HCT116 (cell line): ENCODE data around the gene OR1N1. TPM values are rescaled to one million over a fixed set of nuclear protein-coding genes. Genes with fewer than 3 reads are reported as not detected.

Experiments
- ATAC-seq: fragments of 200-7000 bp; cut with Tn5 transposase; 2 replicates; pipeline ENCODE4 v1.9.1; 2020; ENCODE audit warnings: mild to moderate bottlenecking, moderate library complexity
- BruUV-seq: library from RNA; stranded (reverse); fragments of 400-500 nt; replicated peaks from 2 replicates; lab custom pipeline; 2021; lab: Mats Ljungman, UMichigan
- CTCF ChIA-PET: fragments of 300-600 bp; sonication (Branson Sonifier 250); formaldehyde crosslinking; loops from one replicate; lab custom pipeline; 2021; ENCODE audit warnings: antibody characterized with exemption; lab: Charles Lee
- POLR2A ChIA-PET: fragments of 300-600, 350-600 bp; sonication (Branson Sonifier 250); formaldehyde crosslinking; loops from one replicate; lab custom pipeline; 2021; ENCODE audit warnings: antibody characterized with exemption; lab: Charles Lee
- RAD21 ChIA-PET, 2 experiments: fragments of 300-600 bp; sonication (Branson Sonifier 250); formaldehyde crosslinking; loops; one replicate each; lab custom pipeline; 2023; ENCODE audit warnings: low total read pairs in 2 of 2; ENCODE audit not compliant: uncharacterized antibody in 2 of 2, unreplicated experiment in 2 of 2, low non-redundant PET in 1 of 2; lab: Charles Lee
- DNase-seq: peaks from one replicate; pipeline ENCODE4 v3.0.0-alpha.2; 2010; ENCODE audit warnings: low read depth, low spot score
- H2AFZ ChIP-seq: fragments of 200-600 bp; shearing (Covaris generic), sonication (generic); 2 replicates; pipeline ENCODE4 v1.6.1; 2017; ENCODE audit warnings: low read depth, mixed run types, mixed read lengths, antibody characterized with exemption, low read length; ENCODE audit not compliant: poor library complexity, severe bottlenecking
- H3K27ac ChIP-seq: 2 replicates; pipeline ENCODE4 v1.5.1; 2012; ENCODE audit warnings: low read depth, low read length
- H3K27me3 ChIP-seq: fragments of 200-600 bp; sonication (generic); 2 replicates; pipeline ENCODE4 v1.6.1; 2016; ENCODE audit warnings: mixed run types, low read length, mixed read lengths; ENCODE audit not compliant: insufficient read depth
- H3K36me3 ChIP-seq, 2 experiments: fragments of 200-500 bp in 1 of 2; fragments of 200-600 bp in 1 of 2; sonication (Bioruptor generic) in 1 of 2; sonication (generic) in 1 of 2; 2 replicates each; pipeline versions ENCODE4 v1.5.1 to v1.6.1; 2014 to 2016; ENCODE audit warnings: low read length in 2 of 2, inconsistent platforms in 1 of 2, mixed read lengths in 1 of 2, mixed run types in 1 of 2; ENCODE audit not compliant: insufficient read depth in 2 of 2, control insufficient read depth in 1 of 2
- H3K4me1 ChIP-seq, 2 experiments: fragments of 200-600 bp in 1 of 2; sonication (generic) in 1 of 2; 2 replicates each; pipeline versions ENCODE4 v1.5.1 to v1.6.1; 2012 to 2017; ENCODE audit warnings: low read length in 2 of 2, inconsistent platforms in 1 of 2, mild to moderate bottlenecking in 1 of 2, mixed read lengths in 1 of 2, mixed run types in 1 of 2, moderate library complexity in 1 of 2; ENCODE audit not compliant: insufficient read depth in 2 of 2, control insufficient read depth in 1 of 2
- H3K4me2 ChIP-seq: fragments of 200-600 bp; sonication (generic); 2 replicates; pipeline ENCODE4 v1.6.1; 2017; ENCODE audit warnings: mixed run types, low read length, mixed read lengths
- H3K4me3 ChIP-seq, 2 experiments: fragments of 200-600 bp in 1 of 2; sonication (generic) in 1 of 2; replicated peaks in 1 of 2; 2 replicates each; pipeline ENCODE4 v1.5.1; 2011 to 2016; ENCODE audit warnings: low read length in 2 of 2, control low read depth in 1 of 2, low read depth in 1 of 2, mild to moderate bottlenecking in 1 of 2, mixed read lengths in 1 of 2, mixed run types in 1 of 2
- H3K79me2 ChIP-seq: fragments of 200-600 bp; sonication (generic); 2 replicates; pipeline ENCODE4 v1.6.1; 2017; ENCODE audit warnings: mild to moderate bottlenecking, mixed run types, low read length, moderate library complexity, mixed read lengths; ENCODE audit not compliant: insufficient read depth
- H3K9ac ChIP-seq: fragments of 200-600 bp; sonication (generic); 2 replicates; pipeline ENCODE4 v1.6.1; 2016; ENCODE audit warnings: low read length, mixed read lengths
- H3K9me2 ChIP-seq: fragments of 200-600 bp; sonication (generic), shearing (Covaris generic); 2 replicates; pipeline ENCODE4 v1.6.1; 2017; ENCODE audit warnings: mixed run types, mild to moderate bottlenecking, moderate library complexity; ENCODE audit not compliant: insufficient read depth
- H3K9me3 ChIP-seq, 2 experiments: fragments of 200-500 bp in 1 of 2; fragments of 200-600 bp in 1 of 2; sonication (Bioruptor generic) in 1 of 2; sonication (generic) in 1 of 2; 2 replicates each; pipeline ENCODE4 v1.6.1; 2014 to 2017; ENCODE audit warnings: low read length in 2 of 2, mixed read lengths in 2 of 2, inconsistent platforms in 1 of 2, low read depth in 1 of 2, mild to moderate bottlenecking in 1 of 2, mixed run types in 1 of 2, moderate library complexity in 1 of 2; ENCODE audit not compliant: control insufficient read depth in 1 of 2, insufficient read depth in 1 of 2
- H4K20me1 ChIP-seq: fragments of 200-600 bp; sonication (generic), shearing (Covaris generic); 2 replicates; pipeline ENCODE4 v1.6.1; 2017; ENCODE audit warnings: mixed run types, mild to moderate bottlenecking, moderate library complexity; ENCODE audit not compliant: insufficient read depth
- ATF3 ChIP-seq: IDR thresholded peaks from 2 replicates; pipeline ENCODE4 v1.6.1; 2012
- CTCF ChIP-seq, 3 experiments: fragments of 200-600 bp in 1 of 3; sonication (generic) in 1 of 3; IDR thresholded peaks in 2 of 3; conservative IDR thresholded peaks in 1 of 3; 2 replicates each; pipeline ENCODE4 v1.5.1; 2012 to 2017; ENCODE audit warnings: low read depth in 2 of 3, low read length in 2 of 3, antibody characterized with exemption in 1 of 3, borderline replicate concordance in 1 of 3, control low read depth in 1 of 3, mild to moderate bottlenecking in 1 of 3, mixed read lengths in 1 of 3, mixed run types in 1 of 3, moderate library complexity in 1 of 3; ENCODE audit not compliant: insufficient read depth in 1 of 3
- EGR1 ChIP-seq: IDR thresholded peaks from 2 replicates; pipeline ENCODE4 v1.6.1; 2012; ENCODE audit warnings: low read depth
- EZH2phosphoT487 ChIP-seq: fragments of 200-600 bp; IDR thresholded peaks from 2 replicates; pipeline ENCODE4 v1.6.1; 2018; ENCODE audit warnings: antibody characterized with exemption, borderline replicate concordance
- MAX ChIP-seq: IDR thresholded peaks from 2 replicates; pipeline ENCODE4 v1.6.1; 2012
- POLR2A ChIP-seq: IDR thresholded peaks from 2 replicates; pipeline ENCODE4 v1.7.0; 2011; ENCODE audit warnings: borderline replicate concordance; ENCODE audit not compliant: insufficient read depth, insufficient read length; ENCODE audit errors: extremely low read depth
- POLR2AphosphoS5 ChIP-seq: IDR thresholded peaks from 2 replicates; pipeline ENCODE4 v1.6.1; 2011; ENCODE audit warnings: mild to moderate bottlenecking, low read depth, low read length, moderate library complexity
- RAD21 ChIP-seq: IDR thresholded peaks from 2 replicates; pipeline ENCODE4 v1.6.1; 2012; ENCODE audit warnings: low read depth, mild to moderate bottlenecking
- REST ChIP-seq: IDR thresholded peaks from 2 replicates; pipeline ENCODE4 v1.6.1; 2012; ENCODE audit warnings: low read depth
- SIN3A ChIP-seq: IDR thresholded peaks from 2 replicates; pipeline ENCODE4 v1.6.1; 2012; ENCODE audit warnings: low read depth
- ZNF274 ChIP-seq: fragments of 200-500 bp; sonication (Bioruptor generic); IDR thresholded peaks from 2 replicates; pipeline ENCODE4 v1.6.1; 2014; ENCODE audit warnings: mild to moderate bottlenecking, low read depth, low read length, inconsistent platforms
- intact Hi-C: fragments of 100-400 bp; cut with micrococcal nuclease; formaldehyde crosslinking; loops from 2 replicates; pipeline ENCODE4 v1.10.0; 2022
- total RNA-seq: library from RNA; stranded (reverse); gene quantifications from one replicate; pipeline ENCODE4 v1.2.1, GENCODE V29; 2021; ENCODE audit not compliant: unreplicated experiment

The OR1N1 gene
- total RNA-seq, 1 experiment from 2014 or later: not detected

GRCh38 chr9:122546196-122546595 lies 19.1 kb upstream of the OR1N1 start:
- BruUV-seq: no TSS peak
- ATAC-seq (no peak), DNase-seq (no peak)
- RAD21 ChIA-PET: no interaction called here
- H4K20me1 ChIP-seq: no peaks in the 10 kb centered on the region
- CTCF ChIA-PET: no interaction called here
- TF ChIP-seq ATF3: no peak
- no peak for TF ChIP-seq REST
- no peak for TF ChIP-seq POLR2A
- TF ChIP-seq EZH2phosphoT487: no peak
- no peak for TF ChIP-seq SIN3A
- TF ChIP-seq ZNF274: no peak
- no peak for TF ChIP-seq RAD21
- TF ChIP-seq MAX: no peak
- no peak for TF ChIP-seq EGR1
- TF ChIP-seq CTCF (IDR thresholded peaks at IDR 0.05 in 2 of 3, conservative IDR thresholded peaks at IDR 0.05 in 1 of 3; ENCODE audit: borderline replicate concordance in 1 of 3, insufficient read depth in 1 of 3, low read depth in 2 of 3, low read length in 2 of 3): no peak
- no peak for TF ChIP-seq POLR2AphosphoS5
- H3K9me3 ChIP-seq: no peaks in the 10 kb centered on the region
- no peaks in the 10 kb centered on the region for H3K36me3 ChIP-seq
- no peak overlapping the region for H3K9ac ChIP-seq
- H3K9me2 ChIP-seq: no peaks in the 10 kb centered on the region
- no peaks in the 10 kb centered on the region for H3K79me2 ChIP-seq
- H3K4me1 ChIP-seq: no peaks in the 10 kb centered on the region
- POLR2A ChIA-PET: no interaction called here
- H2AFZ ChIP-seq: no peak overlapping the region
- no peak overlapping the region for H3K4me2 ChIP-seq
- H3K27ac ChIP-seq: no peak overlapping the region
- H3K27me3 ChIP-seq: peaks cover 25% of the 10 kb centered on the region
- intact Hi-C loops: no loop called here
- H3K4me3 ChIP-seq: no peak overlapping the region
